Measurements from ENCODE around the gene DNAH12. TPM values are rescaled to one million over a fixed set of nuclear protein-coding genes. Genes with fewer than 3 reads are reported as not detected.
"Not testable (repeated sequence)": the region's sequence is repeated elsewhere in the genome, so short reads cannot be mapped to it uniquely, and the experiment has no call there.

Gene DNAH12
- total RNA-seq, 1 donor from 2014 or later = 1.2 TPM

DNA sequence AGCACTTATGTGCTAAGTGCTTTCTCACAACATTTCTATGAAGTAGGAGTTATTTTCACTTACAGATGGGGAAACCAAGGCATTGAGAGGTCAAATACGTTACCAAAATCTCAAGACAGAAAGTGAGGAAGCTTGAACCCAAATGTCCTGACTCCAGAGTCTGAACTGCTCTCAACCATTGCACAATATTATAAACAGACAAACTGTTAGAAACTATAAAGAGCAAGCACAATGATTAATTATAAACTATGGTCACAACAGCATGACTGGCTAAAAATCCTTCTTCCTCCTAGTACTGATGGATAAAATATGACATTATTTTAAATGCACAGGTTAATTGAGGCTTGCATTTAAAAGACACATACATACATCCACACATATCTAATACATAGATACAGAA is 173.8 kb downstream of the DNAH12 start:
- H3K4me1 Mint-ChIP-seq (ENCODE audit: low read depth) = no peaks in the 10 kb centered on the region
- H3K9me3 Mint-ChIP-seq (ENCODE audit: low read depth) = peaks cover 8% of the 10 kb centered on the region
- H3K27ac Mint-ChIP-seq = no peak overlapping the region
- H3K4me3 Mint-ChIP-seq (ENCODE audit: low read depth) = no peak overlapping the region
- no peaks in the 10 kb centered on the region for H3K27me3 Mint-ChIP-seq
- TF ChIP-seq, protein P1, sequence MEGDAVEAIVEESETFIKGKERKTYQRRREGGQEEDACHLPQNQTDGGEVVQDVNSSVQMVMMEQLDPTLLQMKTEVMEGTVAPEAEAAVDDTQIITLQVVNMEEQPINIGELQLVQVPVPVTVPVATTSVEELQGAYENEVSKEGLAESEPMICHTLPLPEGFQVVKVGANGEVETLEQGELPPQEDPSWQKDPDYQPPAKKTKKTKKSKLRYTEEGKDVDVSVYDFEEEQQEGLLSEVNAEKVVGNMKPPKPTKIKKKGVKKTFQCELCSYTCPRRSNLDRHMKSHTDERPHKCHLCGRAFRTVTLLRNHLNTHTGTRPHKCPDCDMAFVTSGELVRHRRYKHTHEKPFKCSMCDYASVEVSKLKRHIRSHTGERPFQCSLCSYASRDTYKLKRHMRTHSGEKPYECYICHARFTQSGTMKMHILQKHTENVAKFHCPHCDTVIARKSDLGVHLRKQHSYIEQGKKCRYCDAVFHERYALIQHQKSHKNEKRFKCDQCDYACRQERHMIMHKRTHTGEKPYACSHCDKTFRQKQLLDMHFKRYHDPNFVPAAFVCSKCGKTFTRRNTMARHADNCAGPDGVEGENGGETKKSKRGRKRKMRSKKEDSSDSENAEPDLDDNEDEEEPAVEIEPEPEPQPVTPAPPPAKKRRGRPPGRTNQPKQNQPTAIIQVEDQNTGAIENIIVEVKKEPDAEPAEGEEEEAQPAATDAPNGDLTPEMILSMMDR (IDR thresholded peaks at IDR 0.05; ENCODE audit: unreplicated experiment) = no peak
- no peak for DNase-seq (ENCODE audit: low spot score, unreplicated experiment)
- H3K36me3 Mint-ChIP-seq (ENCODE audit: insufficient read depth) = no peaks in the 10 kb centered on the region

DNA sequence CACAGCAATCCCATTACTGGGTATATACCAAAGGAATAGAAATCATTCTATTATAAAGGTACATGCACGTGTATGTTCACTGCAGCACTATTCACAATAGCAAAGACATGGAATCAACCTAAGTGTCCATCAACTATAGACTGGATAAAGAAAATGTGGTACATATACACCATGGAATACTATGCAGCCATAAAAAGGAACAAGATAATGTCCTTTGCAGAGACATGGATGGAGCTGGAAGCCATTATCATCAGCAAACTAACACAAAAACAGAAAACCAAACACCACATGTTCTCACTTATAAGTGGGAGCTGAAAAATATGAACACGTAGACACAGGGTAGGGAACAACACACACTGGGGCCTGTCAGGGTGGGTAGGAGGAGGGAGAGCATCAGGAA is 179.1 kb downstream of the DNAH12 start:
- H3K27ac Mint-ChIP-seq; H3K4me1 Mint-ChIP-seq (ENCODE audit: low read depth); H3K9me3 Mint-ChIP-seq (ENCODE audit: low read depth); H3K27me3 Mint-ChIP-seq; H3K36me3 Mint-ChIP-seq (ENCODE audit: insufficient read depth); DNase-seq (ENCODE audit: low spot score, unreplicated experiment); H3K4me3 Mint-ChIP-seq (ENCODE audit: low read depth): not testable (repeated sequence)

DNA sequence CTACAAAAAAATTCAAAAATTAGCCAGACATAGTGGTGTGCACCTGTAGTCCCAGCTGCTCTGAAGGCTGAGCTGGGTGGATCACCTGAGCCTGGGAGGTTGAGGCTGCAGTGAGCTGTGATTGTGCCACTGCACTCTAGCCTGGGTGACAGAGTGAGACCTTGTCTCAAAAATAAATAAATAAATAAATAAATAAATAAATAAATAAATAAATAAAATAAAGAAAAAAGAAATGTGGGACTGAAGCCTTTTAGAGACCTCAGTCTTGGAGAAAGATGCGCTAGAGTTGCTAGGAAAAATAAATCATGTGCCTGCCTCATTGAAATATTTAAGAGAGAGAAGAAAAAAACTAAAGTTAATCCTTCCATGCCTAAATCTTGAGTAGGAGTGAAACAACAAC is 187.9 kb downstream of the DNAH12 start:
- H3K27me3 Mint-ChIP-seq; DNase-seq (ENCODE audit: low spot score, unreplicated experiment); H3K9me3 Mint-ChIP-seq (ENCODE audit: low read depth); H3K27ac Mint-ChIP-seq; H3K4me1 Mint-ChIP-seq (ENCODE audit: low read depth); H3K4me3 Mint-ChIP-seq (ENCODE audit: low read depth); H3K36me3 Mint-ChIP-seq (ENCODE audit: insufficient read depth): not testable (repeated sequence)

DNA sequence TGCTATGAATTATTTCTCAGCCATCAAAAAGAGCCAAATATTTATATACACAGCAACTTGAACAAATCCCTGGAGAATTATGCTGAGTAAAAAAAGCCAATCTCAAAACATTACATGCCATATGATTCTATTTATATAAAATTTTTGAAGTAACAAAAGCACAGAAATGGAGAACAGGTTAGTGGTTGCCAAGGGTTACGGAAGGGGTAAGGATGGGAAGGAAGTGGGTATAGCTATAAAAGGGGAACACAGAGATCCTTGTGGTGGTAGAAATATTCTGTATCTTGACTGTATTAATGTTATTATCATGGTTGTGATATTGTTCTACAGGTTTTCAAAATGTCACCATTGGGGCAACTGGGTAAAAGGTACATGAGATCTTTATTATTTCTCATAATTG is 189.4 kb downstream of the DNAH12 start:
- Mint-ChIP-seq H3K9me3 (ENCODE audit: low read depth) (peaks cover 2% of the 10 kb centered on the region), H3K4me3 (ENCODE audit: low read depth) (no peak overlapping the region), H3K36me3 (ENCODE audit: insufficient read depth) (no peaks in the 10 kb centered on the region), H3K4me1 (ENCODE audit: low read depth) (peaks cover 1% of the 10 kb centered on the region), H3K27ac (no peak overlapping the region), H3K27me3 (no peaks in the 10 kb centered on the region)
- DNase-seq (ENCODE audit: low spot score, unreplicated experiment) = no peak
- TF ChIP-seq, protein P1 (IDR thresholded peaks at IDR 0.05; ENCODE audit: unreplicated experiment) = no peak

DNA sequence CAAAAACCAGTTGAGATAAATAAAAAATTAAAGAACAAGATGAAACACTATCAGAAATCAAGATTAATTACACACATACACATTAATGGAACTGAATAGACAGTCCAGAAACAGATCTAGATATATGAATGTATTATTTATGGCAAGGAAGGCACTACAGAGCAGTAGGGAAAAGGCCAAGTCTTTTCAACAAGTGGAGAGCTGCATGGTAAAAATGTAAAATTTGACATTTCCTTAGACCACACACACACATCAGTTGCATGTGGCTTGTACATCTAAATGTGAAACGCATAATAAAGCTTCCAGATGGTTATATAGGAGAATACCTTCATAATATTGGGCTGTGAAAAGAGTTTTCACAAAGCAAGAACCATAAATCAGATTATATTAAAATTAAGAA is 193.9 kb downstream of the DNAH12 start:
- TF ChIP-seq, protein P1 (IDR thresholded peaks at IDR 0.05; ENCODE audit: unreplicated experiment) = no peak

DNA sequence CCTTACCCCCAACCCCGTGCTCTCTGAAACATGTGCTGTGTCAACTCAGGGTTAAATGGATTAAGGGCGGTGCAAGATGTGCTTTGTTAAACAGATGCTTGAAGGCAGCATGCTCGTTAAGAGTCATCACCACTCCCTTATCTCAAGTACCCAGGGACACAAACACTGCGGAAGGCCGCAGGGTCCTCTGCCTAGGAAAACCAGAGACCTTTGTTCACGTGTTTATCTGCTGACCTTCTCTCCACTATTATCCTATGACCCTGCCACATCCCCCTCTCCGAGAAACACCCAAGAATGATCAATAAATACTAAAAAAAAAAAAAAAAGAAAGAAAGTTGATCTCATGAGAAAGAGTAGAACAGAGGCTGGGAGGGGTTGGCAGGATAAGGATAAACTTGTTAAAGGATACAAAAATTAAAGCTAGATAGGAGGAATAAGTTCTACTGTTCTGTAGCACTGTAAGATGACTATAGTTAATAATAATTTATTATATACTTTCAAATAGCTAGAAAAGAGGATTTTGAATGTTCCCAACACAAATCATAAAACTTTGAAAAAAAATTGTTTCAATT is 205.0 kb downstream of the DNAH12 start:
- DNase-seq (ENCODE audit: low spot score, unreplicated experiment); H3K4me3 Mint-ChIP-seq (ENCODE audit: low read depth): not testable (repeated sequence)

More for the DNA sequence above, 193.9 kb downstream of the DNAH12 start:
- no peak for DNase-seq (ENCODE audit: low spot score, unreplicated experiment)
- Mint-ChIP-seq H3K9me3 (ENCODE audit: low read depth) (peaks cover 12% of the 10 kb centered on the region), H3K36me3 (ENCODE audit: insufficient read depth) (no peaks in the 10 kb centered on the region), H3K4me3 (ENCODE audit: low read depth) (no peak overlapping the region), H3K27ac (no peak overlapping the region), H3K27me3 (no peaks in the 10 kb centered on the region), H3K4me1 (ENCODE audit: low read depth) (no peaks in the 10 kb centered on the region)

DNA sequence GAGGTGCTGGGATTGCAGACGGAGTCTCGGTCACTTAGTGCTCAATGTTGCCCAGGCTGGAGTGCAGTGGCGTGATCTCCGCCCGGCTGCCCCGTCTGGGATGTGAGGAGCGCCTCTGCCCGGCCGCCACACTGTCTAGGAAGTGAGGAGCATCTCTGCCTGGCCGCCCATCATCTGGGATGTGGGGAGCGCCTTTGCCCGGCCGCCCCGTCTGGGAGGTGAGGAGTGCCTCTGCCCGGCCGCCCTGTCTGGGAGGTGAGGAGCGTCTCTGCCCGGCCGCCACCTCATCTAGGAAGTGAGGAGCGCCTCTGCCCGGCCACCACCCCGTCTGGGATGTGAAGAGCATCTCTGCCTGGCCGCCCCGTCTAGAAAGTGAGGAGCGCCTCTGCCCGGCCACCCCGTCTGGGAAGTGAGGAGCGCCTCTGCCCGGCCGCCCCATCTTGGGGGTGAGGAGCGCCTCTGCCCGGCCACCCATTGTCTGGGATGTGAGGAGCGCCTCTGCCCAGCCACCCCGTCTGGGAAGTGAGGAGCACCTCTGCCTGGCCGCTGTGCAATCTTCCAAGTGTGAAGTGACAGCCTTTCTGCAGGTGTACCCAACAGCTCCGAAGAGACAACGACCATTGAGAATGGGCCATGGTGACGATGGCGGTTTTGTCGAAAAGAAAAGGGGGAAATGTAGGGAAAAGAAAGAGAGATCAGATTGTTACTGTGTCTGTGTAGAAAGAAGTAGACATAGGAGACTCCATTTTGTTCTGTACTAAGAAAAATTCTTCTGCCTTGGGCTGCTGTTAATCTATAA is 205.7 kb downstream of the DNAH12 start:
- H3K27me3 Mint-ChIP-seq; DNase-seq (ENCODE audit: low spot score, unreplicated experiment); H3K36me3 Mint-ChIP-seq (ENCODE audit: insufficient read depth); H3K4me3 Mint-ChIP-seq (ENCODE audit: low read depth): not testable (repeated sequence)
- H3K9me3 Mint-ChIP-seq (ENCODE audit: low read depth) = peaks cover 13% of the 10 kb centered on the region
- H3K27ac Mint-ChIP-seq = peak overlapping the region; percentile 52
- H3K4me1 Mint-ChIP-seq (ENCODE audit: low read depth) = peaks cover 11% of the 10 kb centered on the region

More for the DNA sequence above, 205.0 kb downstream of the DNAH12 start:
- H3K4me1 Mint-ChIP-seq (ENCODE audit: low read depth) = peaks cover 11% of the 10 kb centered on the region
- H3K27me3 Mint-ChIP-seq; H3K36me3 Mint-ChIP-seq (ENCODE audit: insufficient read depth): not testable (repeated sequence)
- peak overlapping the region; percentile 71 for H3K27ac Mint-ChIP-seq
- H3K9me3 Mint-ChIP-seq (ENCODE audit: low read depth) = peaks cover 13% of the 10 kb centered on the region

Measured in progenitor cell of endocrine pancreas (in vitro differentiated cells).